22Rv1 (cell line): Measurements from ENCODE around the gene RFT1.

Source experiments
- H3K27ac ChIP-seq: fragments of 450-650 bp; 2 replicates; pipeline ENCODE4 v1.5.1; 2017
- CTCF ChIP-seq: fragments of 450-650 bp; IDR thresholded peaks from 2 replicates; pipeline ENCODE4 v1.5.1; 2017; ENCODE audit warnings: mild to moderate bottlenecking
- ZFX ChIP-seq: fragments of 450-650 bp; IDR thresholded peaks from 2 replicates; pipeline ENCODE4 v1.6.1; 2017; ENCODE audit warnings: antibody characterized with exemption, borderline replicate concordance

Gene RFT1

GRCh38 chr3:53079147-53079546 is 51.1 kb downstream of the RFT1 start:
- H3K27ac ChIP-seq, result no peak overlapping the region
- TF ChIP-seq ZFX, result no peak

GRCh38 chr3:53078656-53079055 is 51.6 kb downstream of the RFT1 start:
- TF ChIP-seq ZFX (no peak), CTCF (no peak)
- H3K27ac ChIP-seq, result no peak overlapping the region

GRCh38 chr3:53077476-53078220 is 52.6 kb downstream of the RFT1 start:
- no peak overlapping the region for H3K27ac ChIP-seq
- no peak for TF ChIP-seq ZFX
- no peak for TF ChIP-seq CTCF

- TF ChIP-seq ZFX (no peak), CTCF (no peak)
- H3K27ac ChIP-seq, result no peak overlapping the region
Observed at GRCh38 chr3:53075743-53076140, 54.5 kb downstream of the RFT1 start.

- TF ChIP-seq ZFX, result no peak
- TF ChIP-seq CTCF, result no peak
- no peak overlapping the region for H3K27ac ChIP-seq
Observed at GRCh38 chr3:53074761-53075742, 55.2 kb downstream of the RFT1 start.

GRCh38 chr3:53074366-53074696 is 55.9 kb downstream of the RFT1 start:
- TF ChIP-seq CTCF, result no peak
- TF ChIP-seq ZFX, result no peak
- H3K27ac ChIP-seq, result no peak overlapping the region

GRCh38 chr3:53073553-53074365 is 56.5 kb downstream of the RFT1 start:
- TF ChIP-seq ZFX, result no peak
- TF ChIP-seq CTCF, result no peak
- H3K27ac ChIP-seq, result no peak overlapping the region
